Esophagus squamous epithelium (tissue), 5 donors: ENCODE results near the gene LYRM9. TPM values are rescaled to one million over a fixed set of nuclear protein-coding genes. Genes with fewer than 3 reads are reported as not detected.

Source experiments
- DNase-seq: peaks from one replicate; lab custom pipeline; 2025; lab: John Stamatoyannopoulos, UW
- H3K27ac ChIP-seq, 4 donors: fragments of 200-600 bp; sonication (generic); one replicate each; pipeline ENCODE4 v1.5.1; 2016 to 2019; ENCODE audit warnings: mild to moderate bottlenecking in 1 of 4
- H3K27me3 ChIP-seq, 4 donors: fragments of 200-600 bp; sonication (generic); 1 replicate in 3 of 4; 2 replicates in 1 of 4; pipeline versions ENCODE4 v1.5.1 to v1.6.0; 2017 to 2021; ENCODE audit warnings: antibody characterized with exemption in 1 of 4
- H3K36me3 ChIP-seq, 3 donors: fragments of 200-600 bp; sonication (generic); one replicate each; pipeline ENCODE4 v1.5.1; 2016 to 2019
- H3K4me1 ChIP-seq, 3 donors: fragments of 200-600 bp; sonication (generic); one replicate each; pipeline ENCODE4 v1.5.1; 2017 to 2019
- H3K4me3 ChIP-seq, 4 donors: fragments of 200-600 bp; sonication (generic); 1 replicate in 3 of 4; 2 replicates in 1 of 4; pipeline ENCODE4 v1.5.1; 2016 to 2019; ENCODE audit warnings: mild to moderate bottlenecking in 2 of 4, moderate library complexity in 1 of 4
- H3K9me3 ChIP-seq, 3 donors: fragments of 200-600 bp; sonication (generic); one replicate each; pipeline ENCODE4 v1.5.1; 2016 to 2019
- CTCF ChIP-seq, 6 experiments: fragments of 450-650 bp in 4 of 6; fragments of 200-600 bp in 2 of 6; sonication (generic) in 2 of 6; IDR thresholded peaks; one replicate each; pipeline ENCODE4 v1.5.1; 2016 to 2019; ENCODE audit warnings: antibody characterized with exemption in 6 of 6, mild to moderate bottlenecking in 4 of 6, moderate library complexity in 4 of 6
- POLR2A ChIP-seq, 4 donors: fragments of 450-650 bp; IDR thresholded peaks; one replicate each; pipeline ENCODE4 v1.6.1; 2017; ENCODE audit warnings: antibody characterized with exemption in 4 of 4, mild to moderate bottlenecking in 4 of 4, moderate library complexity in 3 of 4
- WGBS, 2 donors: methylation state at CpG; one replicate each; pipeline ENCODE4 v1.1.5; 2018; 5-methylcytosine and 5-hydroxymethylcytosine counted together
- intact Hi-C: fragments of 100-400 bp; cut with DNase I; formaldehyde crosslinking; loops from one replicate; pipeline ENCODE4 v1.15.0; 2022
- total RNA-seq, 4 donors: library from RNA; depleted of rRNA; stranded (reverse); fragments of >200 nt; gene quantifications; one replicate each; pipeline ENCODE4 v1.1.0, GENCODE V29; 2016
- donor health status: DM: yes; HTN: yes; CAD: no.

The LYRM9 gene
- total RNA-seq, 4 donors from 2014 or later: 1.7 to 9.8 (median 6.1) TPM

- Histone ChIP-seq H3K27me3 (peaks cover 0 to 46% (median 0%) of the 10 kb centered on the region in 4 donors), H3K9me3 (no peaks in the 10 kb centered on the region), H3K36me3 (no peaks in the 10 kb centered on the region), H3K4me3 (no peak overlapping the region), H3K27ac (no peak overlapping the region), H3K4me1 (no peaks in the 10 kb centered on the region)
- intact Hi-C loops: no loop called here
- no peak for TF ChIP-seq POLR2A (IDR thresholded peaks at IDR 0.05)
- no peak for TF ChIP-seq CTCF (IDR thresholded peaks at IDR 0.05)
- DNase-seq: no peak
These were observed 45.1 kb upstream of the LYRM9 start for GRCh38 chr17:27938241-27938640.

DNA sequence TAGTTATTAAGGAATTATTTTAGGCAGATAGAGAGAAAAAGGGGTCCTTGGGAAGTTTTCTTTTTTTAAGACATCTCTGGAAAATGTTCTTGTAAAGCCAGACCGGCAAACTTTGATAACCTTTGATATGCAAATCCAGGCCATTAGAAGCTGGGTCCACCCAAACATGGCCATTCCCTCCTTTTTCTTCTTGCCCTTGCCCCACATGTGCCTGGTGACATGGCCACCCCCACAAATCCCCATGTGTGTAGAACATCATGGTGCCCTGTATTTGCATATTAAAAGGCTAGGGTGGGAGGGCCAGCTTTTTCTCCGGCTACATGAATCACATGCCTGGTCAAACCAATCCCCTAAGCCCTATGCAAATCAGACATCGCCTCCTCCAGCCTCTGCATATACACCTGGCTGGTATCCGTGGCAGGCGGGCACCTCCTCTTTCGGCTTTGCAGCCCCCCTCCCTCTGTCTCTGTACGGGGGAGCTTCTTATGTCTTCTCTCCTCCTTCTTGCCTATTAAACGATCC is 43.9 kb upstream of the LYRM9 start:
- no peak overlapping the region for H3K4me3 ChIP-seq
- no peaks in the 10 kb centered on the region for H3K36me3 ChIP-seq
- H3K9me3 ChIP-seq: no peaks in the 10 kb centered on the region
- 74 to 88% methylated on average over 8 of the region's 8 CpGs for WGBS, 2 donors
- TF ChIP-seq POLR2A (IDR thresholded peaks at IDR 0.05) (no peak), CTCF (IDR thresholded peaks at IDR 0.05) (no peak)
- peaks cover 0 to 46% (median 0%) of the 10 kb centered on the region in 4 donors for H3K27me3 ChIP-seq
- intact Hi-C loops: no loop called here
- H3K27ac ChIP-seq: no peak overlapping the region
- no peaks in the 10 kb centered on the region for H3K4me1 ChIP-seq
- no peak for DNase-seq

DNA sequence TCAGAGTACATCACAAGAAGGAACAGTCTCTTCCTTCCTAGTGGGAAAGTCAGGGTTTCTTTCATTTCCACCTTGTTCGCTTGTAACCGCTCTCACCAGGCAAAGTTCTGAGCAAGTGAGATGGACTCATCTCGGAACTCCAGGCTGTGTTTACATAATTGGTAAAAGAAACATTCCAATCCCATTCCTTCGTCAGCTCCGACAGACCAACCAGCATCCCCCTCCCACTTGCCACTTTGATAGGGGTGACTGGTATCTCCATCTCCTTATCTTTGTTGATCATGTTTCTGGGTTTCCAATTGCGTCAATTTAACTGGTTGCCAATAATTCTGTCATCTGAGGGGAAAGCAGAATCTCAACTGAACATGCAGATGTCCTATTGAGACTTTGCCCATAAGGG is 36.8 kb upstream of the LYRM9 start:
- no peak for TF ChIP-seq POLR2A (IDR thresholded peaks at IDR 0.05)
- TF ChIP-seq CTCF (IDR thresholded peaks at IDR 0.05): no peak
- Histone ChIP-seq H3K27ac (no peak overlapping the region), H3K36me3 (no peaks in the 10 kb centered on the region), H3K27me3 (peaks cover 0 to 19% (median 0%) of the 10 kb centered on the region in 4 donors), H3K4me1 (no peaks in the 10 kb centered on the region), H3K4me3 (no peak overlapping the region), H3K9me3 (no peaks in the 10 kb centered on the region)
- WGBS, 2 donors: 55 to 66% methylated on average over 6 of the region's 6 CpGs
- intact Hi-C loops: no loop called here
- DNase-seq: no peak

- no peak for DNase-seq
- TF ChIP-seq POLR2A (IDR thresholded peaks at IDR 0.05) (no peak), CTCF (IDR thresholded peaks at IDR 0.05) (no peak)
- H3K9me3 ChIP-seq: no peaks in the 10 kb centered on the region
- H3K27ac ChIP-seq: no peak overlapping the region
- no peaks in the 10 kb centered on the region for H3K36me3 ChIP-seq
- peaks cover 0 to 16% (median 0%) of the 10 kb centered on the region in 4 donors for H3K27me3 ChIP-seq
- intact Hi-C loops: no loop called here
- H3K4me3 ChIP-seq: no peak overlapping the region
- 84 to 89% methylated on average over 5 of the region's 5 CpGs for WGBS, 2 donors
- H3K4me1 ChIP-seq: no peaks in the 10 kb centered on the region
These were observed 35.4 kb upstream of the LYRM9 start for GRCh38 chr17:27928587-27928986.

- H3K4me1 ChIP-seq: no peaks in the 10 kb centered on the region
- no peaks in the 10 kb centered on the region for H3K36me3 ChIP-seq
These were observed 34.6 kb upstream of the LYRM9 start for GRCh38 chr17:27927781-27928180.

More at GRCh38 chr17:27927781-27928180, 34.6 kb upstream of the LYRM9 start:
- no peak for DNase-seq
- Histone ChIP-seq H3K27ac (no peak overlapping the region), H3K4me3 (no peak overlapping the region), H3K27me3 (peaks cover 0 to 16% (median 0%) of the 10 kb centered on the region in 4 donors), H3K9me3 (no peaks in the 10 kb centered on the region)
- intact Hi-C loops: no loop called here
- WGBS, 2 donors: 81 to 82% methylated on average over 2 of the region's 2 CpGs
- no peak for TF ChIP-seq CTCF (IDR thresholded peaks at IDR 0.05)
- no peak for TF ChIP-seq POLR2A (IDR thresholded peaks at IDR 0.05)
